Brain pericyte (primary cell): ENCODE measurements around the gene FOXD1.
"Not testable (repeated sequence)": the region's sequence is repeated elsewhere in the genome, so short reads cannot be mapped to it uniquely, and the experiment has no call there.

Experiments
- DNase-seq: peaks from one replicate; pipeline ENCODE4 v3.0.0-alpha.2; 2012; ENCODE audit warnings: low read depth, low spot score

Gene FOXD1

DNA sequence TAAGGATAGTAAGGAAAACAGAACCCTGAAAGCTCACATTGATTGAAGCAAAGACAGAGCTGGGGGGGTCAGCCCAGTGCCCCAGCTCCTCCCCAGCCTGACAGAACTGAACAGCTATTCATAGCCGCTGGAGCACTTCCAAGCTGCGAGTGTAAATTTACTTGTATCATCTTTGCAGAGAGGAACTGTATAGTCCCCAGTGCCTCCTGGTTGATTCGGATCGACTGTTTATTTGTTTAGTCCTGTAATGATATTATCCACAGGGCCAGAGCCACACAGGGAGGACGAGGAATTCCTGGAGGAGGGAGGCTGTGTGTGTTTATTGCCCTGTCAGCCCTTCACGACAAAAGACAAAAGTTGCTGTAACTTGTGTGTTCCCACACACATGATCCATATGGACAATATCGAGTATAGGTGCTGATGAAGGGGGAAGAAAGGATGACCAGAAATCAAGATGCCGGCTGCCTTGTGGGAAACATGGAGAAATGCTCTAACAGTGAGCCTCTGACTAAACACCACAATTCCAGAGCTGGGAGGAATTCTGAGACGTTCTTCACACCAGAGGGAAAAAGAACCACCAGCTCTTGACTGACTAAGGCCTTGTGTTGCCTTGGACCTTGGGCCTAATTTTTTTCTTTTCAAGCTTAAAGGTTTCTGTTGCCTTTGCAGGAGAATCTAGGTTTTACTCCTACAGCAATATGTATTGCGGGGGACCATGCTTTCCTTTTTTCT is 31.1 kb downstream of the FOXD1 start:
- no peak for DNase-seq

- DNase-seq = no peak
Measured at GRCh38 chr5:73415617-73416016, 33.0 kb downstream of the FOXD1 start.

DNA sequence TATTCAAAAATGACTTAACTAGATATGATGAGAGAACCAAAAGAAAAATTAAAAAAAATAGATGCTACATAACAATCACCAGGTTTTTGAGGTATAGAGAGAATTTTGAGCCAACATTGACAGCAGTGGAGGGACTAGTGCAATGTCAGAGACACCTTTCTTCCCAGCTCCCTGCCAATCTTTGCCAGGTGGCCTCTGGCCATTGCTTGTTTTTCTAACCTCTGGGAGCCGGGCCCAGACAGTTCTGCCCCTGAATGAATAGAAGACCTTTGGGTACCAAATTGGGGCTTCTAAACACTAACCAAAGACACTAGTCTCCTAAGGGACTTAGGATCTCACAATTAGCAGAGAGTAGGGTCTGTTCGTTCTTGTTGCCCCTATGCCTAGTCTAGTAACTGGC is 33.4 kb downstream of the FOXD1 start:
- DNase-seq = no peak

- DNase-seq = no peak
Measured at GRCh38 chr5:73412597-73412988, 36.0 kb downstream of the FOXD1 start.

- no peak for DNase-seq
Measured at GRCh38 chr5:73411936-73412596, 36.5 kb downstream of the FOXD1 start.

GRCh38 chr5:73409927-73410326 is 38.6 kb downstream of the FOXD1 start:
- not testable (repeated sequence) for DNase-seq

DNA sequence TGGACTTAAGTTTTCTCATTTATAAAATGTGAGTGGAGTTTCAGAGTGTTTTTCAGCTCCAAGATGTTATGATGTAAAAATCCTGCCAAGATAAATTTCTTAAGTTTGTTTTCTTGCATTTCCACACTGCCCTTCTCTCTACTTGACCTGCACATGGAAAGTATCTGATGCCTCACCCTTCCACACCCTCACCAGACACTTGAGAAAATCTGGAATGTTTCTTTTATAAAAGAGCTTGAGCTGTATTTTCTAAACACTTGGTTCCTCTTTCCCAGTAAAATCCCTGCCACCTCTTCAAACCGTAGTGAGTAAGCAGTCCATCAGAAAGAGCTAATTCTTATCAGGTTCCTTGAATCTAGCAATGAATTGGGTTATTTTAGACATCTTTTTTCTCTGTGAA is 42.9 kb downstream of the FOXD1 start:
- no peak for DNase-seq

DNA sequence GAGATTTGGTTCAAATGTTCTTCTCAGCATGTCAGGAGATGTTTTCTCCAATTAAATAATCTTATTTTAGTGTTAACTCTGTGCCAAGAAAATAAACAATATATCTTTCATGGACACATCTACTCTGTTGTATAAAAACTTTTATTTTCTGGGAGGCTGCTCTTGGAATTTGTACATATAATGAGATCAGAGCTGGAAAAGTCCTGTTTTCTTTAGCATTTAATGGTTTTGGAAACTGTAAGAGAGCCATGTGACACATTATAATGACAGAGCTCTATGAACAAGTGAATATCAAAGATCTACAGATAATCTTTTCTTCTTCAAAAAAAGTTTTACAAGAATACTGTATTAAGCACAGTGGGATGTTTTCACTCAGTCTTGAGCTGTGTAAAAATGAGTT is 48.8 kb downstream of the FOXD1 start:
- no peak for DNase-seq
